Uterus (tissue), 4 donors: Measurements from ENCODE around the gene SMARCAD1. TPM values are rescaled to one million over a fixed set of nuclear protein-coding genes. Genes with fewer than 3 reads are reported as not detected.

Experiments
- DNase-seq, 2 donors: peaks; one replicate each; pipeline ENCODE4 v3.0.0-alpha.2; 2019 to 2020
- H3K27ac ChIP-seq, 2 donors: fragments of 200-600 bp; sonication (generic); 1 replicate in 1 of 2; 2 replicates in 1 of 2; pipeline ENCODE4 v1.5.1; 2016 to 2018
- H3K27me3 ChIP-seq, 2 donors: fragments of 200-600 bp; sonication (generic); one replicate each; pipeline ENCODE4 v1.5.1; 2018 to 2019; ENCODE audit warnings: control low read depth in 1 of 2
- H3K36me3 ChIP-seq, 2 donors: fragments of 200-600 bp; sonication (generic); one replicate each; pipeline ENCODE4 v1.5.1; 2019; ENCODE audit warnings: control low read depth in 1 of 2
- H3K4me1 ChIP-seq, 2 donors: fragments of 200-600 bp; sonication (generic); one replicate each; pipeline ENCODE4 v1.5.1; 2018 to 2019; ENCODE audit warnings: control low read depth in 1 of 2
- H3K4me3 ChIP-seq, 2 donors: fragments of 200-600 bp; sonication (generic); 1 replicate in 1 of 2; 2 replicates in 1 of 2; pipeline ENCODE4 v1.5.1; 2018 to 2019; ENCODE audit warnings: mild to moderate bottlenecking in 1 of 2
- H3K9me3 ChIP-seq, 2 donors: fragments of 200-600 bp; sonication (generic); one replicate each; pipeline ENCODE4 v1.5.1; 2019; ENCODE audit warnings: control low read depth in 1 of 2
- CTCF ChIP-seq, 4 experiments: fragments of 200-600 bp in 2 of 4; fragments of 450-650 bp in 2 of 4; sonication (generic) in 2 of 4; IDR thresholded peaks; one replicate each; pipeline ENCODE4 v1.5.1; 2016 to 2019; ENCODE audit warnings: antibody characterized with exemption in 4 of 4, mild to moderate bottlenecking in 2 of 4, moderate library complexity in 1 of 4
- POLR2A ChIP-seq, 2 donors: fragments of 450-650 bp; IDR thresholded peaks; one replicate each; pipeline ENCODE4 v1.6.1; 2016; ENCODE audit warnings: antibody characterized with exemption in 2 of 2, mild to moderate bottlenecking in 1 of 2, moderate library complexity in 1 of 2
- intact Hi-C: fragments of 100-400 bp; cut with DNase I; formaldehyde crosslinking; loops from one replicate; pipeline ENCODE4 v1.15.1; 2023; ENCODE audit warnings: low total_unique reads
- total RNA-seq, 4 donors: library from RNA; depleted of rRNA in 3 of 4; stranded (reverse); fragments of >200 nt in 3 of 4; gene quantifications; one replicate each; pipeline versions ENCODE4 v1.1.0 to v1.2.4, GENCODE V29; 2014 to 2023
- donor health status: DM: yes; HTN: yes; CAD: no.

The SMARCAD1 gene
- total RNA-seq, 4 donors from 2014 or later = 14.9 to 84.9 (median 23.5) TPM

GRCh38 chr4:94168321-94168720 lies 39.3 kb upstream of the SMARCAD1 start:
- Histone ChIP-seq H3K36me3 (no peaks in the 10 kb centered on the region), H3K27ac (no peak overlapping the region), H3K4me1 (no peaks in the 10 kb centered on the region), H3K4me3 (no peak overlapping the region), H3K9me3 (no peaks in the 10 kb centered on the region), H3K27me3 (no peaks in the 10 kb centered on the region)
- no peak for DNase-seq
- no peak for TF ChIP-seq CTCF (IDR thresholded peaks at IDR 0.05)
- no peak for TF ChIP-seq POLR2A (IDR thresholded peaks at IDR 0.05)
- intact Hi-C loops = no loop called here

GRCh38 chr4:94169803-94170372 lies 37.8 kb upstream of the SMARCAD1 start:
- H3K4me3 ChIP-seq = no peak overlapping the region
- no peak overlapping the region for H3K27ac ChIP-seq
- no peaks in the 10 kb centered on the region for H3K9me3 ChIP-seq
- no peak for TF ChIP-seq CTCF (IDR thresholded peaks at IDR 0.05)
- no peaks in the 10 kb centered on the region for H3K4me1 ChIP-seq
- H3K27me3 ChIP-seq = no peaks in the 10 kb centered on the region
- intact Hi-C loops = no loop called here
- DNase-seq = no peak
- H3K36me3 ChIP-seq = no peaks in the 10 kb centered on the region

- H3K4me1 ChIP-seq = no peaks in the 10 kb centered on the region
- DNase-seq = no peak
- no peak overlapping the region for H3K27ac ChIP-seq
- no peaks in the 10 kb centered on the region for H3K36me3 ChIP-seq
- no peak overlapping the region for H3K4me3 ChIP-seq
- intact Hi-C loops = no loop called here
- TF ChIP-seq POLR2A (IDR thresholded peaks at IDR 0.05) = no peak
- TF ChIP-seq CTCF (IDR thresholded peaks at IDR 0.05) = no peak
- no peaks in the 10 kb centered on the region for H3K9me3 ChIP-seq
- no peaks in the 10 kb centered on the region for H3K27me3 ChIP-seq
Measured at GRCh38 chr4:94171616-94172015, 36.0 kb upstream of the SMARCAD1 start.

GRCh38 chr4:94175553-94176261 lies 32.0 kb upstream of the SMARCAD1 start:
- Histone ChIP-seq H3K27ac (no peak overlapping the region), H3K9me3 (no peaks in the 10 kb centered on the region), H3K27me3 (no peaks in the 10 kb centered on the region), H3K4me1 (no peaks in the 10 kb centered on the region), H3K4me3 (no peak overlapping the region), H3K36me3 (no peaks in the 10 kb centered on the region)
- no peak for TF ChIP-seq POLR2A (IDR thresholded peaks at IDR 0.05)
- TF ChIP-seq CTCF (IDR thresholded peaks at IDR 0.05) = no peak
- intact Hi-C loops = no loop called here
- DNase-seq = no peak

GRCh38 chr4:94177822-94178221 lies 29.8 kb upstream of the SMARCAD1 start:
- no peak for DNase-seq
- intact Hi-C loops = no loop called here
- Histone ChIP-seq H3K4me1 (no peaks in the 10 kb centered on the region), H3K9me3 (no peaks in the 10 kb centered on the region), H3K36me3 (no peaks in the 10 kb centered on the region), H3K4me3 (no peak overlapping the region), H3K27me3 (no peaks in the 10 kb centered on the region), H3K27ac (no peak overlapping the region)
- TF ChIP-seq POLR2A (IDR thresholded peaks at IDR 0.05) (no peak), CTCF (IDR thresholded peaks at IDR 0.05) (no peak)
